Colonic mucosa (tissue), 4 donors: Measurements from ENCODE around the gene NKTR. TPM values are rescaled to one million over a fixed set of nuclear protein-coding genes. Genes with fewer than 3 reads are reported as not detected.

Source experiments
- DNase-seq: peaks from one replicate; pipeline ENCODE4 v3.0.0-alpha.2; 2020
- H3K27ac ChIP-seq: fragments of 200-600 bp; one replicate; pipeline ENCODE4 v1.8.0; 2021
- H3K27me3 ChIP-seq: fragments of 200-600 bp; one replicate; pipeline ENCODE4 v1.8.0; 2021
- H3K36me3 ChIP-seq: fragments of 200-600 bp; one replicate; pipeline ENCODE4 v1.8.0; 2021
- H3K4me1 ChIP-seq: fragments of 200-600 bp; one replicate; pipeline ENCODE4 v1.8.0; 2021; ENCODE audit warnings: mild to moderate bottlenecking
- H3K4me3 ChIP-seq: fragments of 200-600 bp; one replicate; pipeline ENCODE4 v1.8.0; 2021
- H3K9ac ChIP-seq, 2 donors: one replicate each; pipeline ENCODE4 v1.7.0; 2013; ENCODE audit warnings: control low read depth in 2 of 2, low read depth in 2 of 2, low read length in 2 of 2
- H3K9me3 ChIP-seq: fragments of 200-600 bp; one replicate; pipeline ENCODE4 v1.8.0; 2021
- intact Hi-C: fragments of 100-400 bp; cut with DNase I; formaldehyde crosslinking; loops from one replicate; pipeline ENCODE4 v1.14.1; 2022
- total RNA-seq, 2 donors: library from RNA; stranded (reverse); fragmentation: NEBNext Ultra II Directional in 1 of 2; extraction: Animal tissue kit (Norgen Biotek cat#: 25700) in 1 of 2; gene quantifications; one replicate each; pipeline ENCODE4 v1.2.1, GENCODE V29; 2021
- TF ChIP-seq, protein P1 (sequence below): fragments of 200-600 bp; IDR thresholded peaks from one replicate; pipeline ENCODE4 v1.8.0; 2022; ENCODE audit warnings: antibody characterized with exemption, mild to moderate bottlenecking
- donor health status: healthy.
- donor health status: DM: no; HTN: no; CAD: no.
- donor health status: DM: no; HTN: no; CAD: no.

NKTR gene
- total RNA-seq, 2 donors from 2014 or later, result 47.5 to 48.2 TPM

DNA sequence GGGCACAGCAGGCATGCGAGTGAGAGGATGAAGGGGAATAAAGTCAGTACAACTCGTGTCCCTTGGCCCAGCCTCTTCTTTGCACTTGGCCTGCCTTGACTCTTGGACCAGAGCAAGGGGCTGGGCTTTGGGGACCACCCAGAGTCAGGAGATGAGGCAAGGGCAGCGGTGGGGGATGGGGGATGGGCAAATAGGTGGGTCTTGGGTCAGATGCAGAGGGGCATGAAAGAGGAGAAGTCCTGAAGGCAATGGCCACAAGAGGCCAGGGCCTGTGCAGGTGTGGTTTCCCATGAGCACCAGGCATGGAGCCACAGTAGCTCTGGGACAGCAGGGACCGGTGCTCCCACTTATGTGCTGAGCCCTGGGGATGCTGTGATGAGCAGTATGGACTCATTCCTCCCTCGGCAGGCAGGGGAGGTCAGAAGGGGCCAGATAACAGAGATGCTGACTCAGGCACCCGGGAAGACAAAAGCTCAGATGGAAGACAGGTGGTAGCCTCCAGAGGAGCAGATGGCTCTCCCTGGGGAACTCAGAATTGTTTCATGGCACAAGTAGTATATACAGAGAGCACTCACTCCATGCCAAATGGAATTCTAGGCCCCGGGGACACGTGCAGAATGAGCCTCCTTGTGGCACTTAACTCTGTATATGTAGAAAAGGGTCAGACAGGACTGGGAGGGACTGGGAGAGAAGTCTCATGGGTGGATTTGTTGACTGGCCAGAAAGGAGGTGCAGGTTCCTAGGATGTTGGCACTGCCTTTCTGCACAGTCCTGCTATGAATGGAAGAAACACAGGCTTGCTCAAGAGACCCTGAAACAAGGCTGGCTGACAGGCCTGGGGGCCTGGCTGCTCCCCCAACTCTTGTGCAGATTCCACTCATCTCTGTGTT lies 67.3 kb downstream of the NKTR start:
- H3K4me1 ChIP-seq, result no peaks in the 10 kb centered on the region
- H3K9ac ChIP-seq, result no peak overlapping the region
- no peaks in the 10 kb centered on the region for H3K27me3 ChIP-seq
- H3K27ac ChIP-seq, result no peak overlapping the region
- DNase-seq, result no peak
- intact Hi-C loops, result no loop called here
- no peaks in the 10 kb centered on the region for H3K9me3 ChIP-seq
- H3K4me3 ChIP-seq, result no peak overlapping the region
- TF ChIP-seq, protein P1, sequence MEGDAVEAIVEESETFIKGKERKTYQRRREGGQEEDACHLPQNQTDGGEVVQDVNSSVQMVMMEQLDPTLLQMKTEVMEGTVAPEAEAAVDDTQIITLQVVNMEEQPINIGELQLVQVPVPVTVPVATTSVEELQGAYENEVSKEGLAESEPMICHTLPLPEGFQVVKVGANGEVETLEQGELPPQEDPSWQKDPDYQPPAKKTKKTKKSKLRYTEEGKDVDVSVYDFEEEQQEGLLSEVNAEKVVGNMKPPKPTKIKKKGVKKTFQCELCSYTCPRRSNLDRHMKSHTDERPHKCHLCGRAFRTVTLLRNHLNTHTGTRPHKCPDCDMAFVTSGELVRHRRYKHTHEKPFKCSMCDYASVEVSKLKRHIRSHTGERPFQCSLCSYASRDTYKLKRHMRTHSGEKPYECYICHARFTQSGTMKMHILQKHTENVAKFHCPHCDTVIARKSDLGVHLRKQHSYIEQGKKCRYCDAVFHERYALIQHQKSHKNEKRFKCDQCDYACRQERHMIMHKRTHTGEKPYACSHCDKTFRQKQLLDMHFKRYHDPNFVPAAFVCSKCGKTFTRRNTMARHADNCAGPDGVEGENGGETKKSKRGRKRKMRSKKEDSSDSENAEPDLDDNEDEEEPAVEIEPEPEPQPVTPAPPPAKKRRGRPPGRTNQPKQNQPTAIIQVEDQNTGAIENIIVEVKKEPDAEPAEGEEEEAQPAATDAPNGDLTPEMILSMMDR, result no peak
- H3K36me3 ChIP-seq, result no peaks in the 10 kb centered on the region

DNA sequence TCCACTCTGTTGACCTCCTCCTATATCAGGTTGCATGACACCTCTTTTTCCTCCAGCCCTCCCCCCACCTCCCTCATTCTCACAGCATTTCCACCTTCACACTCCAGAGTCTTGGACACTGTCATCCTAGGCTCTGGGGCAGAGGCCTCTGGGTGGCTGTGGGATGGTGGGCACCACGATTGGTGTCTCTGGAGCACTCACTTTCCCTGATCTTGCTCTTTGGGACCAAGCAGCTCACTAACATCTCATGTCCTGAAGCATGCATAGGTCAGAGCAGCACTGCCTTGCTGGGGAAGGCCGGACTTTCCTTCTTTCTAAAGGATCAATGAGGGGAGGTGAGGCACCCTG lies 67.9 kb downstream of the NKTR start:
- H3K27ac ChIP-seq, result no peak overlapping the region
- no peak overlapping the region for H3K9ac ChIP-seq
- H3K36me3 ChIP-seq, result no peaks in the 10 kb centered on the region
- no peak for DNase-seq
- TF ChIP-seq, protein P1, result no peak
- intact Hi-C loops, result no loop called here
- no peak overlapping the region for H3K4me3 ChIP-seq
- H3K27me3 ChIP-seq, result no peaks in the 10 kb centered on the region
- H3K9me3 ChIP-seq, result no peaks in the 10 kb centered on the region
- H3K4me1 ChIP-seq, result no peaks in the 10 kb centered on the region

DNA sequence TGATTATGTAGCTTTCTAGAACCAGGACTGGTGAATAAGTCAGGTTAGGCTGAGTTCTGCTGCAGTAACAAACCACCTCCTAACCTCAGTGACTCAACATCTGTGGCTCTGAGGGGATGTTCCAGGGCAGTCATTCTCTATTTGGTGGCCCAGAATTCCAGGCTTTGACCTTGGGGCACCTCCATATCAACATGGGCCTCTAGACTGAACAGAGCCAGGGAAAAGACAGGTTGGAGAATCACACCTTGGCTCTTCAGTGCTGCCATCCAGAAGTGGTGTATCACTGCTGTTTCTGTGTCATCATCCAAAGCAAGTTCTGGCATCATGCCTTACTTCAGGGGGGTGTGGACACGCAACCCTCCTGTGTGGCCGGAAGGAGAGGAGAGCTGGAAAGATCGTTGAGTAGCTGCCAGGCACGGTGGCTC lies 68.3 kb downstream of the NKTR start:
- H3K9ac ChIP-seq, result no peak overlapping the region
- no peak for DNase-seq
- H3K36me3 ChIP-seq, result no peaks in the 10 kb centered on the region
- no peaks in the 10 kb centered on the region for H3K4me1 ChIP-seq
- no peaks in the 10 kb centered on the region for H3K27me3 ChIP-seq
- H3K4me3 ChIP-seq, result no peak overlapping the region
- TF ChIP-seq, protein P1, result no peak
- H3K27ac ChIP-seq, result no peak overlapping the region
- H3K9me3 ChIP-seq, result no peaks in the 10 kb centered on the region
- intact Hi-C loops, result no loop called here

DNA sequence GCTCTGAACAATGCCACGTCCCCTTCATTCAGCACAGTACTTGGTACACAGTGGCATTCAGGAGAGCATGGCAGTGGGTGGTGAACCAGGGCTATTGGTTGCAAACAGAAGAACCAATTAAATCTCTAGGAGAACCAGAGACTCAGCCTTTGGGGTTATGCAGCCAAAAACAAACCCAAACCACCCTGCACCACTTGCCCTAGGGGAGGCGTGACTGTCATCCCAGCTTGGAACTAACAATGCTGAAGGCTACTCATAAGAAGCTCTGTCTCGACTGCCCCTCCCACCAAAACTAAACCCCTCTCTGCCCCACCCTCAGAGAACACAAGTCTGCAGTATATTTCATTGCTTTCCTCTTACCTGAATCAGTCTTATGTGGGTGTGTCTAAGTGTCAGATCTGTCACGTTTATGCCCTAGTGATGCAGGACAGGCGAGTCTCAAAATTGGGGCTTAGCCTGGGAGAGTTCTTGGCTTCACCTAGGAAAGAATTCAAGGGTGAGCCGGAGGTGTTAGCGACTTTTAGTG lies 69.6 kb downstream of the NKTR start:
- intact Hi-C loops, result no loop called here
- Histone ChIP-seq H3K9me3 (no peaks in the 10 kb centered on the region), H3K36me3 (no peaks in the 10 kb centered on the region), H3K27ac (no peak overlapping the region), H3K9ac (no peak overlapping the region), H3K4me3 (no peak overlapping the region), H3K4me1 (no peaks in the 10 kb centered on the region), H3K27me3 (no peaks in the 10 kb centered on the region)
- DNase-seq, result no peak
- TF ChIP-seq, protein P1, result no peak

DNA sequence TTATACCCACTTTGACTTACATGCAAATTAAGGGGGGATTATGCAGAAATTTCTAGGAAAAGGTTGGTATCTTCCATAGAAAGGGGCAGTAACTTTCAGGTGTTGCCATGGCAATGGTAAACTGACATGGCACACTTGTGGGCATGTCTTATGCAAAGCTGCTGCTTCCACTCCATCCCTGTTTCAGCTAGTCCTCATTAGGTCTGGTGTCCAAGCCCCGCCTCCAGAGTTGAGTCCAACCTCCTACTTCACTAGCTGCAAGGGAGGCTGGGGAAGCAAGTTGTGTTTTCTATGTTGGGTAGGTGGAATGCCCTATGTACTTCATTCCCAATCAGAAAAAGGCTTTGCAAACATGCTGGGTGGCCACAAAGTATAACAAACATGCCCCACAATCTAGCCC lies 70.2 kb downstream of the NKTR start:
- Histone ChIP-seq H3K27me3 (no peaks in the 10 kb centered on the region), H3K4me1 (no peaks in the 10 kb centered on the region), H3K4me3 (no peak overlapping the region), H3K36me3 (no peaks in the 10 kb centered on the region), H3K9me3 (no peaks in the 10 kb centered on the region), H3K9ac (no peak overlapping the region), H3K27ac (no peak overlapping the region)
- TF ChIP-seq, protein P1, result no peak
- DNase-seq, result no peak
- intact Hi-C loops, result no loop called here
